Measurements from ENCODE around the gene BABAM1.

The BABAM1 gene

DNA sequence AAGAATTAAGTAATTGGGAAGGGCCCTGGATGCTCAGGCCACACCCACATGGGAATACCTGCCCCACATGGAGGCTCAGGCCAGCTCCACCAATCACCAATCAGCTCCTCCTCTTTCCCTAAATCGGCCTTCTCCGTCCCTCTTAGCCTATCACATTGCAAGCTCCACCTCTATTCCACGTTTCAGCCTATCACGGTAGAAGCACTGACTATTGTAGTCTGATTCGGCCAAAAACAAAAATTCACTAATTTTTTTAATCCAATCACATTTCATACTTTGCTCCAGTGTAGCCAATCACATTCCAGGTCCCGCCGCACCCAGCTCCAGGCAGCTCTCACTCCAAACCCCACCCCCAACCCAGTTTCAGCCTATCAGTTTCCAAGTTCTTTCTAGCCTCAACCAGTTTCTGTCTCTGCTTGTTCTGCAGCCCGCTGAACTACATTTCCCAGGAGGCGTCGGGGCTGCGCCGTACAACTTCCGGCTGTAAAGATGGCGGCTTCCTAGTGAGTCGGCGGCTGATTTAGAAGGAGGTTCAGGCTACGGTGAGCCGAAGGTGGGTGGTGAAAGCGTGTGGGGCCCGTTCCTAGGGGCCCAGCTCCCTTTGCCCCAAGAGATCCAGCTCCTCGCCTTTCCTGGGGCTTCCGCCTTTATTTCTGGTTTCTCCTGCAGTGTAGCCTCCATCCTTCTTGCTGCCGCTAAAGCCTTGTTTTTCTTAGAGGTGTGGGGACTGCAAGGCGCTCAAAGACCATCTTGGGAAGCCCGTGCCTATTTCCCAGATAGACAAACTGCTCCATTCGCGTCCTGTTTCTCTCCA lies at the start of gene BABAM1:
Gene BABAM1, plus strand, starts transcription at position 469 of the 814 bp plus-strand sequence. CDS start 1,364 bp downstream, outside the sequence.
- DNase-seq (ENCODE audit: low spot score): peak; percentile 99

- no peak for DNase-seq (ENCODE audit: low spot score)
Observed at GRCh38 chr19:17219286-17219685, 48.0 kb upstream of the BABAM1 start.

GRCh38 chr19:17220207-17220758 lies 47.0 kb upstream of the BABAM1 start:
- no peak for DNase-seq (ENCODE audit: low spot score)

DNA sequence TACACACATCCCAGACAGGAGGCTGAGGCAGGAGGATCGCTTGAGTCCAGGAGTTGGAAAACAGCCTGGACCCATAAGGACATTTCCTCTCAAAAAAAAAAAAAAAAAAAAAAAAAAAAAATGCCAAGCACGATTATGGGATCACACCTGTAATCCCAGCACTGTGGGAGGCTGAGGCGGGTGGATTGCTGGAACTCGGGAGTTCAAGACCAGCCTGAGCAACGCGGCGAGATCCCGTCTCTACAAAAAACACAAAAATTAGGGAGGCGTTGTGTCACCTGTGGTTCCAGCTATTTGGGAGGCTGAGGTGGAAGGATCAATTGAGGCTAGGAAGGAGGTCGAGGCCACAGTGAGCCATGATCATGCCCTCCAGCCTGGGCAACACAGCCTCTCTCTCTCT lies 42.2 kb upstream of the BABAM1 start:
- no peak for DNase-seq (ENCODE audit: low spot score)

DNA sequence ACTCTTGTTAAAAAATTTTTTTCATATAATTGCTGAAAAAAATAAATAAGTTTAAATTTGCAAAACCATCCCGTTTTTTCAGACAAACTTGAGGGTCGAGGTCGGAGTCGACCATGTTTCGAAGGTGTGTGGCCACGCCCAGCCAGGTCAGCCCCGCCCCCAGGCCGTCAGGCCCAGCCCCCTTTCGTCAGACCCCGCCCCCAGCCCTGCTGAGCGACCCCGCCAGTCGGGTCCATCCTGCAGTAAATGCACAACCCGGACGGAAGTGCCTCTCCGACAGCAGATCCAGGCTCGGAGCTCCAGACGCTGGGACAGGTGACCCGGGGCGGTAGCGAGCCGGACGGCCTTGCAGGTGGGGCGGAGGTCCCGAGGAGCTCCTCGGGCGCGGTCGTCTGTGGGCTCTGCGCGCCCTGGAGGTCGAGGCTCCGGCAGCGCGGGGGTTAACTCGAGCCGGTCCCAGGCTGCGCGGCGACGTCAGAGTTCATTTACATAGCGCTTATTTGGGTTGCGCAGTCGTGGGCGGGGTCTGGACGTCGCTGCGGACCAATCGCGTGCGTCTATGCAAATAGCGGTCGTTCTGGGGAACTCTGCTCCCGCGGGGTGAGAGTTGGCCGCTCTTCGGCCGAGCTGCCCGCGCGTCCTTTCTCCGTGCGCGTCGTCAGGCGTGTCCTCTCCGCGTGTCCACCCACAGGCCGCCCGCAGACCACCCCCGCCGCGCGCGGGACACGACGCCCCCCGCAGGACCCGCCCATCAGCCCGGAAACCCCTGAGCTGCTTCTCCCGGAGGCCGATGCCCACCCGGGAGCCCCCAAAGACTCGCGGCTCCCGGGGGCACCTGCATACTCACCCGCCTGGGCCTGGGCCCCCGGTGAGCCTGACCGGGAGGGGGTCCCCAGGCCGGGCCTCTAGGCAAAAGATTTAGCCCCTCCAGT lies 41.0 kb upstream of the BABAM1 start, which contains the start of gene OCEL1:
Gene OCEL1, plus strand, starts transcription at position 225 of the 932 bp plus-strand sequence. Its CDS starts 22 bp downstream, at position 247.
- DNase-seq (ENCODE audit: low spot score): peak; percentile 98

GRCh38 chr19:17227798-17228367 lies 39.4 kb upstream of the BABAM1 start:
- DNase-seq (ENCODE audit: low spot score): no peak

DNA sequence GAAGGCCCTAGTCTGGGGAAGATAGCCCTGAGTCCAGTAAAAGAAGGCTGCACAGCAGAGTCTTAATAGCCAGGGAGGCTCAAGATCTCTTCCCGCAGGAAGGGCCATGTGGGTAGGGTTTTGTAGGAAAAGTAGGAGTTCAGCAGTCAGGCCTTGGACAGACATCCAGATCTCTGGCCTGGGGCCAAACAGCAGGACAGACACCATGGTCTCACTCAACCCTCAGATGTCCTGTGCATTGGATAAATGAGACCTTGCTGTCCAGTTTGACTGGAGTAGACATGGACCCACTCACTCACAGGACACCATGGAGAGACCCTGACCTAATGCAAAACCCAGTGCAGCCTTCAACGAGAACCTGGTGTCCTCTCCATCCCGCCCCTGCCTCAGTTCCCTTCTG lies 37.4 kb upstream of the BABAM1 start:
- DNase-seq (ENCODE audit: low spot score): no peak

DNA sequence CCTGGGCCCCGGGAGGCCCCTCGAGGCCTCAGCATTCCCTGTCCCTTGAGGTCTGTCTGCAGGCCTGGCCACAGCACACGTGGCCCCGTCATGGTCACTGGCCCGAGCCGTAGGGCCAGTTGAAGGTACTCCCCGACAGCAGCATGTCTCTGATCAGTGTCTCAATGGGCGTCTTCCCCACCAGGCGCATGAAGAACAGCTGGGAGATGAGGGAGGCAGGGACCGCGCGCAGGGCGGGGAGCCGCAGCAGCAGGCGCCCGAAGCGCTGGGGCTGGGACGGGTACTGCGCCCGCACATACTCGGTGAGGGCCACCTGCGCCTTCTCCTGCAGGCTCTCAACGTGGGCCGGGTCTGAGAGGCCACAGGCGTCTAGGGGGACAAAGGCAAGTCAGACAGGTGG lies 35.0 kb upstream of the BABAM1 start:
- DNase-seq (ENCODE audit: low spot score): no peak

DNA sequence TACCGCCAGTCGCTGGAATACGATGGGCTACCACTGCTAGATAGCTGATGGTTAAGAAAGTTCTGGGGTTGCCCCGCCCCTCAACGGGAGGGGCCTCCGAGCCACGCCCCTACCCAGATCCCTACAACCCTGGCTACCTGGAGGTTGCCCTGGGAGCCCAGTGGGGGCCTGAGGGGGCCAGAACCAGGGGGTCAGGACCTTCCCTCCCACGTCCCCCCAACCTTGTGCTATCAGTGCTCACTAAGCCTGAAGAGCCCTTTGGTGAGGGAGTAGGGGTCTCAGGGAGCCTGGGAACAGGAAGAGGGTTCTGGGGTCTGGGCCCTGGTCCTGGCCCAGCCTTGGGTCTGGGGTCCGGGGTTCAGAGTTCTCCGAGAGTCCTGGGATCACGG lies 32.3 kb upstream of the BABAM1 start:
- no peak for DNase-seq (ENCODE audit: low spot score)

GRCh38 chr19:17235300-17235970 lies 31.8 kb upstream of the BABAM1 start:
- peak; percentile 66 for DNase-seq (ENCODE audit: low spot score)

GRCh38 chr19:17235971-17236777 lies 31.1 kb upstream of the BABAM1 start:
- no peak for DNase-seq (ENCODE audit: low spot score)

- no peak for DNase-seq (ENCODE audit: low spot score)
Observed at GRCh38 chr19:17236811-17237543, 30.3 kb upstream of the BABAM1 start.

DNA sequence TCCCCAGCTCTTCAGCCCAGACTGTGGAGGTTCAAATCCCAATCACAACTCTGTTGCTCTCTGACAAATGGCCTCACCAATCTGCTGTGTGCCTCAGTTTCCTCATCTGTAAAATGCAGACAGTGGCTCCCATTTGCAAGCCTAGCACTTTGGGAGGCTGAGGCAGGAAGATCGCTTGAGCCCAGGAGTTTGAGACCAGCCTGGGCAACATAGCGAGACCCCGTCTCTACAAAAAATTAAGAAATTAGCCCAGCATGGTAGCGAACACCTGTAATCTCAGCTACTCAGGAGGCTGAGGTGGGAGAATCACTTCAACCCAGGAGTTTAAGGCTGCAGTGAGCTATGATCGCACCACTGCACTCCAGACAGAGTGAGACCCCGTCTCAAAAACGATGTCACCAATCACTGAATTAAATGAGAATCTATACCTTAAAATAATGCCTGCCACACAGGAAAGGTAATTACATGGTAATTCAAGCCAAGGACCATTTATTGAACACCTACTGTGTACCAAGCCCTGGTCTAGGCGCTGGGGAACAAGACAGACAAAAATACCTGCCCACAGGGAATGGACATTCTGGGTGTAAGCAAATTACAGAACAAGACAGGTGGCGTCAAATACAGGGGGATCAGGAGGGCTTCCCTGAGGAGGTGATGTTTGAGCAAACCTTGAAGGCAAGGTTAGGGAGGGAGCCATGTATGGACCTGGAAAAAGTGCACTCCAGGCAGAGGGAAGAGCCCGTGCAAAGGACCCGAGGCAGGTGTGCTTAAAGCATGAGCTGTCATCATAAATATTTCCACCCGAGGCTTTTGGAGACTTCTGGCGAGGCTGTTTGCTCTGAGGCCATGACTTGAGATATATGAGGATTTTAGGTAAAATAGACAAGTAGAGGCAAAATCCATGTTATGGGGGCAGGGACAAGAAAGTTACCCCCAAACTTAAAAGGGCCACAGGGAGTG lies 29.2 kb upstream of the BABAM1 start:
- DNase-seq (ENCODE audit: low spot score): no peak

DNA sequence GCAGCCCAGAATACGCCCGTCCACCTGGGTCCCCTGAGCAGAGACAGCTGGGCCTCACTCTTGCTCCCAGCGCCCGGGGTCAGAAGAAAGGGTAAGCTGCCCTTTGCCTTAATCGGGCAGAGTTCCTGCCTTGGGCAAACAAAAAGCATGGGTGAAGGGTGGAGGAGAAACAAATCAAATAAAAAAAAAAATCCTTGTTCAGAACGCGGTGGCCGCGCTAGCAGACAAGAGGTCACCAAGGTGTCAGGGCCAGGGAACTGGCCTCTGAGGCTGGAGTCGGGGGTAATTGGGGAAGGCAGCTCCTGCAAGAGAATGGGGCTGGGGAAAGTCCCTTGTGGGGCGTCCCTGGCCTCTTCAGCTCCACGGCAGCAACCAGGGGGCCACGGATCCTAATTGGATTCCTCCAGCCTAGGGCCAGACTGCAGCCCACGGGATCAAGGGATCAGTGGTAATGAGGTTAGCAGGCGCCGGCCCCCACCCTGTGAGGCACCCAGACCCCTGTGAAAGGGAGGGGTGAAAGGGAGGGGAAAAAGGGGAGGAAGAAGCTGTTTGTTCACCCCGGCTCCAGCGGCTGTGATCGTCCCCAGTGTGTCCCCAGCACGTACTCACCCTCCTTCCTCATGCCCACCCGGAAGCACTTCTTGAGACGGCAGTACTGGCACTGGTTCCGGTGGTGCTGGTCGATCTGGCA lies 27.0 kb upstream of the BABAM1 start:
- DNase-seq (ENCODE audit: low spot score): no peak

DNA sequence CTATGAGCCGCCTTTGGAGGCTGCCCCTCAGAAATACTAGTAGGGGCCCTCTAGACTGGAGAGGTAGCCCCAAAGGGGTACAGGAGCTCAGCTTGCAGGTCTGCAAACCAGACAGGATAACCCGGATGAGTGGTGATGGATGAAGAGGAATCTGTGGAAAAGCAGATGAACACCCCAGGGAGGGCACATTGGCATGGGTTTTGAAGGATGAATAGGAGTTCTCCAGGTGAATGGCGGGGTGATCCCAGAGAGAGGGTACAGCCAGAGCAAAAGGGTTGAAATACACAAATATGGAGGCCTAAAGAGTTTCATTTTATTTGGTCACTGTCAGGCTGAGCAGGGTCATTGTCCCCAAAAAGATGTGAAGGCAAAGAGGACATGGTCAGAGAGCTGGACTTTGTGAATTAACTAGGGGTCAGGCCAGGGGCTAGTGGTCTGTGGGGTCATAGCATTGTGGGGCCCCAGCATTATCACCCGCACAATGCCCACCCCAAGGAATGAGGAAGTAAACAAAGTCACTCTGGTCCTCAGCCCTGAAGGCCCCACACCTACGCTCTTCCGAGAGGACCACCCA lies 26.3 kb upstream of the BABAM1 start:
- DNase-seq (ENCODE audit: low spot score): no peak

- DNase-seq (ENCODE audit: low spot score): no peak
Observed at GRCh38 chr19:17242431-17243208, 24.6 kb upstream of the BABAM1 start.

DNA sequence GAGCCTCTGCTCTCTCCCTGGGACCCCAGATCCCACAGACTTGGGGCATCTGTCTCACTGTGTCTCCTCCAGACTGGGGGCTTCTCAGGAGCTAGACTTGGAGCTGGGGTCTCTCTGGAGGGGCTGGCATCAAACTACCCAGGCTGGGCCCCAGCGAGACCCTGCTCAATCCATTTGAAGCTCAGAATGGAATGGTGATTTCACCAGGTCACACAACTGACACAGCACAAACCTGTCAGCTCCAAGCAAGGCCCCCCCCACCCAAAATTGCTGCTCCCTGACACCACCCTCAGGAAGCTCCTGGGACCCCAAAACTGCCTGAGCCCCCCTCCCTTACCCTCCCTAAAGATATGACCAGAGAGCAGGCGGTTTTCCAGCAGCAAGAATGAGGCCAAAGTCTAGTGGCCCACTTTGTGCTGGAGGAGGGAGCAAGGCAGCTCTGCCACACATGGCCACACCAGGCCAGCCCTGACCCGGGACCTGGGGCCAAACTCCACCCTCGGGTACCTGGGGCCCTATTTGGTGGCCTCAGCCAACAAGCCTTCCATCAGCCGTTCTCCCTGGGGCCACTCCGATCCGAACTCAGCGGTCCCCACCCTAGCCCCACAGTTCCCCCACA lies 23.9 kb upstream of the BABAM1 start:
- no peak for DNase-seq (ENCODE audit: low spot score)
